GM23338 (cell line): ENCODE data around the gene KCNS3. TPM values are rescaled to one million over a fixed set of nuclear protein-coding genes. Genes with fewer than 3 reads are reported as not detected.

Experiments
- ATAC-seq: fragments of 200-7000 bp; cut with Tn5 transposase; 3 replicates; pipeline ENCODE4 v1.9.1; 2020
- DNase-seq: peaks from one replicate; pipeline ENCODE4 v3.0.0-alpha.2; 2015; ENCODE audit warnings: low spot score
- H2AFZ ChIP-seq: fragments of 200-600 bp; sonication (generic); 2 replicates; pipeline ENCODE4 v1.8.0; 2016; ENCODE audit warnings: antibody characterized with exemption, mild to moderate bottlenecking, moderate library complexity
- H3F3A ChIP-seq: fragments of 200-600 bp; sonication (generic); replicated peaks from 2 replicates; pipeline ENCODE4 v1.8.0; 2017; ENCODE audit warnings: antibody characterized with exemption, mixed run types, low read depth
- H3K27ac ChIP-seq: fragments of 200-600 bp; sonication (generic); 2 replicates; pipeline ENCODE4 v1.6.1; 2016; ENCODE audit warnings: low read depth
- H3K27me3 ChIP-seq: fragments of 200-600 bp; sonication (generic); 2 replicates; pipeline ENCODE4 v1.8.0; 2016; ENCODE audit warnings: mild to moderate bottlenecking, mixed run types, moderate library complexity; ENCODE audit not compliant: insufficient read depth
- H3K36me3 ChIP-seq: fragments of 200-600 bp; sonication (generic); 2 replicates; pipeline ENCODE4 v1.8.0; 2016; ENCODE audit warnings: mild to moderate bottlenecking; ENCODE audit not compliant: insufficient read depth
- H3K4me1 ChIP-seq: fragments of 200-600 bp; sonication (generic); 2 replicates; pipeline ENCODE4 v1.8.0; 2016; ENCODE audit warnings: mild to moderate bottlenecking, moderate library complexity; ENCODE audit not compliant: insufficient read depth
- H3K4me2 ChIP-seq: fragments of 200-600 bp; sonication (generic); 2 replicates; pipeline ENCODE4 v1.7.1; 2017; ENCODE audit warnings: mixed run types
- H3K4me3 ChIP-seq: fragments of 200-600 bp; sonication (generic); 2 replicates; pipeline ENCODE4 v1.6.1; 2016; ENCODE audit warnings: mixed run types
- H3K79me2 ChIP-seq: fragments of 200-600 bp; sonication (generic); replicated peaks from 2 replicates; pipeline ENCODE4 v1.8.0; 2017; ENCODE audit warnings: mild to moderate bottlenecking; ENCODE audit not compliant: insufficient read depth
- H3K9me2 ChIP-seq: fragments of 200-600 bp; sonication (generic); 2 replicates; pipeline ENCODE4 v1.8.0; 2017; ENCODE audit not compliant: insufficient read depth
- H4K20me1 ChIP-seq: fragments of 200-600 bp; sonication (generic); replicated peaks from 2 replicates; pipeline ENCODE4 v1.8.0; 2017; ENCODE audit warnings: mild to moderate bottlenecking; ENCODE audit not compliant: insufficient read depth
- H3K27ac Mint-ChIP-seq: 2 replicates; pipeline ENCODE4 v1.8.0; 2020; ENCODE audit warnings: inconsistent platforms, mild to moderate bottlenecking, moderate library complexity, mixed read lengths
- H3K27me3 Mint-ChIP-seq: 3 replicates; pipeline ENCODE4 v1.8.0; 2022; ENCODE audit warnings: low read depth, mild to moderate bottlenecking, moderate library complexity, mixed read lengths, inconsistent platforms; ENCODE audit not compliant: insufficient read depth, poor library complexity
- H3K36me3 Mint-ChIP-seq: 3 replicates; pipeline ENCODE4 v1.8.0; 2021; ENCODE audit warnings: low read depth, mild to moderate bottlenecking, inconsistent platforms, moderate library complexity, mixed read lengths
- H3K4me1 Mint-ChIP-seq: 3 replicates; pipeline ENCODE4 v1.8.0; 2020; ENCODE audit warnings: mild to moderate bottlenecking, inconsistent platforms, mixed read lengths
- H3K4me3 Mint-ChIP-seq: 3 replicates; pipeline ENCODE4 v1.8.0; 2021; ENCODE audit warnings: moderate library complexity, mild to moderate bottlenecking, inconsistent platforms, mixed read lengths
- H3K9me3 Mint-ChIP-seq: 3 replicates; pipeline ENCODE4 v1.8.0; 2020; ENCODE audit warnings: moderate library complexity, mild to moderate bottlenecking, inconsistent platforms, mixed read lengths
- EZH2phosphoT487 ChIP-seq: fragments of 200-600 bp; sonication (generic); IDR thresholded peaks from one replicate; pipeline ENCODE4 v1.8.1; 2018; ENCODE audit warnings: antibody characterized with exemption; ENCODE audit not compliant: unreplicated experiment
- JUNB ChIP-seq: IDR thresholded peaks from one replicate; pipeline ENCODE4 v1.6.1; 2016; ENCODE audit warnings: antibody characterized with exemption; ENCODE audit not compliant: unreplicated experiment
- ZNF114 ChIP-seq: fragments of 250-450 bp; sonication (Bioruptor Pico); IDR thresholded peaks from 2 replicates; pipeline ENCODE4 v1.5.0; 2020; ENCODE audit warnings: mild to moderate bottlenecking, moderate library complexity
- ZNF331 ChIP-seq: fragments of 250-450 bp; sonication (Bioruptor Pico); IDR thresholded peaks from 2 replicates; pipeline ENCODE4 v1.5.0; 2020; ENCODE audit warnings: low read depth, mild to moderate bottlenecking, moderate library complexity
- polyA plus RNA-seq: library from polyadenylated mRNA; unstranded; fragments of >200 nt; fragmentation: Nextera tagmentation; extraction: Ambion mirVana; gene quantifications from 2 replicates; pipeline ENCODE4 v1.2.1, GENCODE V29; 2016
- total RNA-seq: library from RNA; depleted of rRNA; stranded (reverse); fragments of >200 nt; shearing (Covaris generic); gene quantifications from 2 replicates; pipeline ENCODE4 v1.2.3, GENCODE V29; 2014
- TF ChIP-seq, protein P1 (sequence below), 2 experiments: fragments of 200-600 bp in 1 of 2; sonication (generic) in 1 of 2; conservative IDR thresholded peaks; 2 replicates each; pipeline versions ENCODE4 v1.5.1 to v1.6.1; 2016 to 2017; ENCODE audit warnings: antibody characterized with exemption in 2 of 2, low read depth in 2 of 2, mild to moderate bottlenecking in 2 of 2, moderate library complexity in 1 of 2
- TF ChIP-seq, protein P2 (sequence below): fragments of 250-450 bp; sonication (Bioruptor Pico); IDR thresholded peaks from 2 replicates; pipeline ENCODE4 v1.5.0; 2020; ENCODE audit warnings: mild to moderate bottlenecking, moderate library complexity

The KCNS3 gene
- total and polyA plus RNA-seq, 2 experiments from 2014 or later: 23.2 to 80.0 TPM

DNA sequence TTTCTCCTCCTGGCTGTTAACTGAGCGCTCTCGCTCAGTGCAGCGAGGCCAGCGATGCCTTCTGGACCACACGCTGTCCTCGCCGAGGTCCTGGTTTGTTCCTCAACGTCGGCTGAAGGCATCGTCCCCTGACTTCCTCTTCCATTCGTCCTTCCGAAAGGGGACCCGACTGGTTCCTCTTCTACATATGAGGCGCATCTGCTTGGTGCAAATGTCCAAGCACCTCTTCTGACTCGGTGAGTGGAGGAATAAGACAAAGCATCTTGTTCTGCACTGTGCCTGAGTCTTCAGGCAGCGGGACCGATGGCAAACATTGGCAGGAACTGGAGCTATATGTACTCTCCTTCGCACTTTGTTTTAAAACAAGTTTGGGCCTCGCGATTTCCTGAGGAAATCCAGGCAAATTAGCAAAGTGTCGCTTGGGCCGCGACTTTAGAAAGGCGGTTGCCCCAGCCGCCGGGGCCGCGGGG lies 621 bp upstream of the KCNS3 start:
- peak; percentile 17 for ATAC-seq
- peaks cover 35% of the 10 kb centered on the region for H3K4me1 ChIP-seq
- H3K4me3 ChIP-seq: peak overlapping the region; percentile 99
- H3K4me1 Mint-ChIP-seq: peaks cover 41% of the 10 kb centered on the region
- H3K27ac Mint-ChIP-seq: no peak overlapping the region
- H3K27me3 Mint-ChIP-seq: peaks cover 37% of the 10 kb centered on the region
- peak overlapping the region; percentile 91 for H3K4me3 Mint-ChIP-seq
- no peaks in the 10 kb centered on the region for H3K36me3 ChIP-seq
- H3K27ac ChIP-seq: no peak overlapping the region
- H3K27me3 ChIP-seq: peaks cover 30% of the 10 kb centered on the region
- H3F3A ChIP-seq: no peaks in the 10 kb centered on the region
- H3K9me2 ChIP-seq: no peaks in the 10 kb centered on the region
- H3K9me3 Mint-ChIP-seq: no peaks in the 10 kb centered on the region
- H2AFZ ChIP-seq: peak overlapping the region; percentile 99
- no peaks in the 10 kb centered on the region for H3K36me3 Mint-ChIP-seq
- no peaks in the 10 kb centered on the region; the same call in 1 of the 2 replicates for H4K20me1 ChIP-seq
- H3K79me2 ChIP-seq: peaks cover 29% of the 10 kb centered on the region
- H3K4me2 ChIP-seq: peak overlapping the region; percentile 99
- TF ChIP-seq ZNF114 (CRISPR knock-in tag) (no peak), EZH2phosphoT487 (no peak), ZNF331 (no peak), JUNB (no peak)
- TF ChIP-seq, protein P1, sequence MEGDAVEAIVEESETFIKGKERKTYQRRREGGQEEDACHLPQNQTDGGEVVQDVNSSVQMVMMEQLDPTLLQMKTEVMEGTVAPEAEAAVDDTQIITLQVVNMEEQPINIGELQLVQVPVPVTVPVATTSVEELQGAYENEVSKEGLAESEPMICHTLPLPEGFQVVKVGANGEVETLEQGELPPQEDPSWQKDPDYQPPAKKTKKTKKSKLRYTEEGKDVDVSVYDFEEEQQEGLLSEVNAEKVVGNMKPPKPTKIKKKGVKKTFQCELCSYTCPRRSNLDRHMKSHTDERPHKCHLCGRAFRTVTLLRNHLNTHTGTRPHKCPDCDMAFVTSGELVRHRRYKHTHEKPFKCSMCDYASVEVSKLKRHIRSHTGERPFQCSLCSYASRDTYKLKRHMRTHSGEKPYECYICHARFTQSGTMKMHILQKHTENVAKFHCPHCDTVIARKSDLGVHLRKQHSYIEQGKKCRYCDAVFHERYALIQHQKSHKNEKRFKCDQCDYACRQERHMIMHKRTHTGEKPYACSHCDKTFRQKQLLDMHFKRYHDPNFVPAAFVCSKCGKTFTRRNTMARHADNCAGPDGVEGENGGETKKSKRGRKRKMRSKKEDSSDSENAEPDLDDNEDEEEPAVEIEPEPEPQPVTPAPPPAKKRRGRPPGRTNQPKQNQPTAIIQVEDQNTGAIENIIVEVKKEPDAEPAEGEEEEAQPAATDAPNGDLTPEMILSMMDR (conservative IDR thresholded peaks at IDR 0.05; ENCODE audit: low read depth in 2 of 2): no peak
- TF ChIP-seq, protein P2, sequence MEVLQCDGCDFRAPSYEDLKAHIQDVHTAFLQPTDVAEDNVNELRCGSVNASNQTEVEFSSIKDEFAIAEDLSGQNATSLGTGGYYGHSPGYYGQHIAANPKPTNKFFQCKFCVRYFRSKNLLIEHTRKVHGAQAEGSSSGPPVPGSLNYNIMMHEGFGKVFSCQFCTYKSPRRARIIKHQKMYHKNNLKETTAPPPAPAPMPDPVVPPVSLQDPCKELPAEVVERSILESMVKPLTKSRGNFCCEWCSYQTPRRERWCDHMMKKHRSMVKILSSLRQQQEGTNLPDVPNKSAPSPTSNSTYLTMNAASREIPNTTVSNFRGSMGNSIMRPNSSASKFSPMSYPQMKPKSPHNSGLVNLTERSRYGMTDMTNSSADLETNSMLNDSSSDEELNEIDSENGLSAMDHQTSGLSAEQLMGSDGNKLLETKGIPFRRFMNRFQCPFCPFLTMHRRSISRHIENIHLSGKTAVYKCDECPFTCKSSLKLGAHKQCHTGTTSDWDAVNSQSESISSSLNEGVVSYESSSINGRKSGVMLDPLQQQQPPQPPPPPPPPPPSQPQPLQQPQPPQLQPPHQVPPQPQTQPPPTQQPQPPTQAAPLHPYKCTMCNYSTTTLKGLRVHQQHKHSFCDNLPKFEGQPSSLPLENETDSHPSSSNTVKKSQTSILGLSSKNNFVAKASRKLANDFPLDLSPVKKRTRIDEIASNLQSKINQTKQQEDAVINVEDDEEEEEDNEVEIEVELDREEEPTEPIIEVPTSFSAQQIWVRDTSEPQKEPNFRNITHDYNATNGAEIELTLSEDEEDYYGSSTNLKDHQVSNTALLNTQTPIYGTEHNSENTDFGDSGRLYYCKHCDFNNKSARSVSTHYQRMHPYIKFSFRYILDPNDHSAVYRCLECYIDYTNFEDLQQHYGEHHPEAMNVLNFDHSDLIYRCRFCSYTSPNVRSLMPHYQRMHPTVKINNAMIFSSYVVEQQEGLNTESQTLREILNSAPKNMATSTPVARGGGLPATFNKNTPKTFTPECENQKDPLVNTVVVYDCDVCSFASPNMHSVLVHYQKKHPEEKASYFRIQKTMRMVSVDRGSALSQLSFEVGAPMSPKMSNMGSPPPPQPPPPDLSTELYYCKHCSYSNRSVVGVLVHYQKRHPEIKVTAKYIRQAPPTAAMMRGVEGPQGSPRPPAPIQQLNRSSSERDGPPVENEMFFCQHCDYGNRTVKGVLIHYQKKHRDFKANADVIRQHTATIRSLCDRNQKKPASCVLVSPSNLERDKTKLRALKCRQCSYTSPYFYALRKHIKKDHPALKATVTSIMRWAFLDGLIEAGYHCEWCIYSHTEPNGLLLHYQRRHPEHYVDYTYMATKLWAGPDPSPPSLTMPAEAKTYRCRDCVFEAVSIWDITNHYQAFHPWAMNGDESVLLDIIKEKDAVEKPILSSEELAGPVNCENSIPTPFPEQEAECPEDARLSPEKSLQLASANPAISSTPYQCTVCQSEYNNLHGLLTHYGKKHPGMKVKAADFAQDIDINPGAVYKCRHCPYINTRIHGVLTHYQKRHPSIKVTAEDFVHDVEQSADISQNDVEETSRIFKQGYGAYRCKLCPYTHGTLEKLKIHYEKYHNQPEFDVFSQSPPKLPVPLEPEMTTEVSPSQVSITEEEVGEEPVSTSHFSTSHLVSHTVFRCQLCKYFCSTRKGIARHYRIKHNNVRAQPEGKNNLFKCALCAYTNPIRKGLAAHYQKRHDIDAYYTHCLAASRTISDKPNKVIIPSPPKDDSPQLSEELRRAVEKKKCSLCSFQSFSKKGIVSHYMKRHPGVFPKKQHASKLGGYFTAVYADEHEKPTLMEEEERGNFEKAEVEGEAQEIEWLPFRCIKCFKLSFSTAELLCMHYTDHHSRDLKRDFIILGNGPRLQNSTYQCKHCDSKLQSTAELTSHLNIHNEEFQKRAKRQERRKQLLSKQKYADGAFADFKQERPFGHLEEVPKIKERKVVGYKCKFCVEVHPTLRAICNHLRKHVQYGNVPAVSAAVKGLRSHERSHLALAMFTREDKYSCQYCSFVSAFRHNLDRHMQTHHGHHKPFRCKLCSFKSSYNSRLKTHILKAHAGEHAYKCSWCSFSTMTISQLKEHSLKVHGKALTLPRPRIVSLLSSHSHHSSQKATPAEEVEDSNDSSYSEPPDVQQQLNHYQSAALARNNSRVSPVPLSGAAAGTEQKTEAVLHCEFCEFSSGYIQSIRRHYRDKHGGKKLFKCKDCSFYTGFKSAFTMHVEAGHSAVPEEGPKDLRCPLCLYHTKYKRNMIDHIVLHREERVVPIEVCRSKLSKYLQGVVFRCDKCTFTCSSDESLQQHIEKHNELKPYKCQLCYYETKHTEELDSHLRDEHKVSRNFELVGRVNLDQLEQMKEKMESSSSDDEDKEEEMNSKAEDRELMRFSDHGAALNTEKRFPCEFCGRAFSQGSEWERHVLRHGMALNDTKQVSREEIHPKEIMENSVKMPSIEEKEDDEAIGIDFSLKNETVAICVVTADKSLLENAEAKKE (CRISPR knock-in tag): 0 out of 2 replicates have a peak, but pooled peaks have one; percentile 25
- DNase-seq: peak; percentile 59
